GM12892 (cell line): ENCODE measurements around the gene PRIMA1.

Experiments
- POLR2A ChIP-seq: IDR thresholded peaks from 2 replicates; pipeline ENCODE4 v1.6.1; 2011; ENCODE audit warnings: low read depth, low read length, control low read depth
- POLR2AphosphoS5 ChIP-seq: IDR thresholded peaks from 2 replicates; pipeline ENCODE4 v1.6.1; 2011; ENCODE audit warnings: low read depth, low read length, control low read depth

DNA sequence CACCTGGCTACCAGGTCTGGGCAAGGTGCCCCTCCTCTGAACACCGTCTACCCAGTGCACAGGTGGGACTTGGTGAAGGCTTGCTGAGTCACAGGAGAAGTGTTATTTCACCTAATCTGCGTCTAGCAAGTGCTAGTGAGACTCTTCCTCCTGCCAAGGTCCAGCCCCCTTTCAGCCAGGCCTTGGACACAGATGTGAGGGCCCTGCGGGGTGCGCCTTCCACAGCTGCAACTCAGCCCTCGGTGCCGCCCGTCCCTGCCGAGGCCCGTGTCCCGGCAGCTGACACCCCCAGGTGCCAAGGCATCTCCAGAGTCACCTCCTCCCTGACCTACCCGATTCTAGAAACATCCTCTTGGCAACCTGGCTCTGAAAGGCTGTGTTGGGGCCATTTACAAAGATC is 55.1 kb downstream of the PRIMA1 start:
- TF ChIP-seq POLR2AphosphoS5 = no peak
- no peak for TF ChIP-seq POLR2A
